Measurements from ENCODE around the gene LHPP.
A peak's percentile ranks its signal among the peaks of the same experiment; 100 is the strongest.

Gene LHPP

DNA sequence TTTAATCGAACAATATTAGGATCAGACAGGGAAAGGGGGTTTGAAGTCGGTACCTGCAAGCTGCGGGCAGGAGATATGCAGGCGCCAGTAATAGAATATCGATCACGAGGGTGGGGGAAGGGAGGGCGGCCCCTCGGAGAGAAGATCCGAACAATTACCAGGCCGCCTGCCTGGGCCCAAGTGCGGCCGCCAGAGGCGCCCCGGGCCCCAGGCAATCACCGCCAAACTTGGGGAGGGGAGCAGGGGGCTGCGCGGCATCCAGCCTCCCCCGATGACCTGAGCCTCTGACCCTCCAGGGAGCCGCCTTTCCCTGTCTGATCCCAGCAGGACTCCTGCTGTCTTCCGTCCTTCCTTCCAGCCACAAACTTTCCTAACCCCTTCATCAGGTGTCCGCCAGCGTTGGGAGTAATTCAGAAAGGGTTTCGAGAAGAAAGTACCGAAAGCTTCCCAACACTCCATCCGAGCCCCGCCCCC is 12.9 kb upstream of the LHPP start:
- H3K79me1 ChIP-seq (replicated peaks; ENCODE audit: low read length, poor library complexity, severe bottlenecking): no peaks in the 10 kb centered on the region
- no peak overlapping the region for H2BK120ac ChIP-seq (ENCODE audit: low read depth, low read length)
- H3K9ac ChIP-seq (ENCODE audit: low read length): no peak overlapping the region
- no peak overlapping the region for H2AK5ac ChIP-seq (ENCODE audit: low read length, severe bottlenecking)
- H4K91ac ChIP-seq (ENCODE audit: low read length): no peak overlapping the region
- H3K27me3 ChIP-seq (ENCODE audit: control insufficient read depth in 1 of 2, insufficient read depth in 1 of 2, low read length in 2 of 2): peaks cover 89 to 91% of the 10 kb centered on the region in 2 experiments
- H3K18ac ChIP-seq (ENCODE audit: low read depth in 1 of 2, low read length in 2 of 2): no peak overlapping the region
- under 1% methylated on average over 23 of the region's 26 CpGs for WGBS
- H2BK12ac ChIP-seq (ENCODE audit: low read length in 2 of 2): no peak overlapping the region
- peak overlapping the region; percentile 6 for H3K4me2 ChIP-seq (ENCODE audit: low read length, poor library complexity, severe bottlenecking)
- H3K36me3 ChIP-seq (ENCODE audit: control insufficient read depth in 1 of 2, insufficient read depth in 2 of 2, low read depth in 1 of 2, low read length in 2 of 2): no peaks in the 10 kb centered on the region
- peaks cover 27% of the 10 kb centered on the region for H3K4me1 ChIP-seq (ENCODE audit: control insufficient read depth, insufficient read depth, low read depth, low read length)
- no peak overlapping the region for H2BK5ac ChIP-seq (ENCODE audit: low read depth, low read length, poor library complexity, severe bottlenecking)
- DNase-seq: no peak
- H3K27ac ChIP-seq (ENCODE audit: low read length, poor library complexity, severe bottlenecking): no peak overlapping the region
- no peaks in the 10 kb centered on the region for H3K9me3 ChIP-seq (ENCODE audit: control insufficient read depth, low read length)
- H3K23ac ChIP-seq (ENCODE audit: low read length in 2 of 2): no peak overlapping the region
- no peak overlapping the region for H3K4ac ChIP-seq (ENCODE audit: low read depth in 1 of 2, low read length in 2 of 2)
- no peak overlapping the region for H4K8ac ChIP-seq (ENCODE audit: low read length)
- H2AFZ ChIP-seq (ENCODE audit: low read depth, low read length): no peak overlapping the region
- peak overlapping the region in 1 of 2 experiments; percentile 28 for H3K4me3 ChIP-seq (ENCODE audit: insufficient read depth in 1 of 2, low read depth in 1 of 2, low read length in 2 of 2)
- peak overlapping the region in 1 of 2 experiments; percentile 39 for H3K14ac ChIP-seq (ENCODE audit: low read length in 2 of 2)
- no peak overlapping the region for H2BK15ac ChIP-seq (ENCODE audit: low read depth, poor library complexity, severe bottlenecking)

DNA sequence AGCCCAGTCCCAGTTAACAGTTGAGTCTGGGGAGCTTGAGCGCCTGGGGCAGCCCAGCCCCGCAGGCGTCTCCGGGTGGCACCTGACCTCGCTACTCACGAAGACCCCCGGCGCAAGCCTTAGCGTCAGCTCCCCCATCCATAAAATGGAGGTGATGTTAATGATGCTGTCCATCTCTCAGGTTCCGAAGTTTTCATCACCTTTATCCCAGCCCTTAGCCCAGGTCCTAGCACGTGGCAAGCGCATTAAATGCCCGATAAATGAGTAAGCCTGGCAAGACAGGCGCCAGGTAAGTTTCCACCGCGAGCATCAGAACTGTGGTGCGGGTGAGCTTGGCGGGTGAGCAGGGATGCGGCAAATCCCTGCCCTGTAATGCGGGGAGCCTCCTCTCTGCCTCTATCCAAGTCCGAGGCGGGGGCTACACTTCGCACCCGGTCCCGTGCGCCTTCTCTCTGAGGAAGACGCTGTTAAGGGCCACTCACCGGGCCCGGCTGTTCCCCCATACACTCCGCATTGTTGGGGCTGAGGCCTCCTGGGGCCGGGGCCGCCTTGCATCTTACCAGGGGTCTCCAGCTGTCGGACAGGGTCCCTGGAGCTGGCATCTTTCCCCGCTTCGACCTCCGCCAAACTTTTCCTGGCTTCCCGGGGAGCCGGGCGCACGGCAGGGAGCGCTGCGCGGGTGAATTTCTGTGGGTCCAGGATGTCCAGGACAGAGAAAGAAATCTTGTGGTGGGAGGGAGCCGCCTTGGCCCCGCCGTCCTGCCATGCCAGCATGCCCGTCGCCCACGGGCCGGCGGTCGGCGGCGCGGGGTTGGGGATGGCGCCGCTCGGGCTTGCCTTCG is 12.2 kb upstream of the LHPP start:
- Histone ChIP-seq H3K4me2 (ENCODE audit: low read length, poor library complexity, severe bottlenecking) (peak overlapping the region; percentile 81), H3K9ac (ENCODE audit: low read length) (no peak overlapping the region), H2BK5ac (ENCODE audit: low read depth, low read length, poor library complexity, severe bottlenecking) (no peak overlapping the region), H4K8ac (ENCODE audit: low read length) (no peak overlapping the region), H3K23ac (ENCODE audit: low read length in 2 of 2) (no peak overlapping the region), H3K18ac (ENCODE audit: low read depth in 1 of 2, low read length in 2 of 2) (no peak overlapping the region), H3K4me3 (ENCODE audit: insufficient read depth in 1 of 2, low read depth in 1 of 2, low read length in 2 of 2) (peak overlapping the region in 1 of 2 experiments; percentile 43), H3K4ac (ENCODE audit: low read depth in 1 of 2, low read length in 2 of 2) (no peak overlapping the region), H2BK120ac (ENCODE audit: low read depth, low read length) (no peak overlapping the region), H2AFZ (ENCODE audit: low read depth, low read length) (no peak overlapping the region), H3K4me1 (ENCODE audit: control insufficient read depth, insufficient read depth, low read depth, low read length) (peaks cover 27% of the 10 kb centered on the region), H4K91ac (ENCODE audit: low read length) (peak overlapping the region; percentile 34), H2BK12ac (ENCODE audit: low read length in 2 of 2) (no peak overlapping the region), H3K27me3 (ENCODE audit: control insufficient read depth in 1 of 2, insufficient read depth in 1 of 2, low read length in 2 of 2) (peaks cover 89 to 92% of the 10 kb centered on the region in 2 experiments), H2AK5ac (ENCODE audit: low read length, severe bottlenecking) (no peak overlapping the region), H3K36me3 (ENCODE audit: control insufficient read depth in 1 of 2, insufficient read depth in 2 of 2, low read depth in 1 of 2, low read length in 2 of 2) (no peaks in the 10 kb centered on the region), H3K27ac (ENCODE audit: low read length, poor library complexity, severe bottlenecking) (no peak overlapping the region), H3K79me1 (replicated peaks; ENCODE audit: low read length, poor library complexity, severe bottlenecking) (no peaks in the 10 kb centered on the region), H2BK15ac (ENCODE audit: low read depth, poor library complexity, severe bottlenecking) (no peak overlapping the region), H3K9me3 (ENCODE audit: control insufficient read depth, low read length) (no peaks in the 10 kb centered on the region), H3K14ac (ENCODE audit: low read length in 2 of 2) (no peak overlapping the region)
- no peak for DNase-seq
- WGBS: 2% methylated on average over 45 of the region's 59 CpGs

DNA sequence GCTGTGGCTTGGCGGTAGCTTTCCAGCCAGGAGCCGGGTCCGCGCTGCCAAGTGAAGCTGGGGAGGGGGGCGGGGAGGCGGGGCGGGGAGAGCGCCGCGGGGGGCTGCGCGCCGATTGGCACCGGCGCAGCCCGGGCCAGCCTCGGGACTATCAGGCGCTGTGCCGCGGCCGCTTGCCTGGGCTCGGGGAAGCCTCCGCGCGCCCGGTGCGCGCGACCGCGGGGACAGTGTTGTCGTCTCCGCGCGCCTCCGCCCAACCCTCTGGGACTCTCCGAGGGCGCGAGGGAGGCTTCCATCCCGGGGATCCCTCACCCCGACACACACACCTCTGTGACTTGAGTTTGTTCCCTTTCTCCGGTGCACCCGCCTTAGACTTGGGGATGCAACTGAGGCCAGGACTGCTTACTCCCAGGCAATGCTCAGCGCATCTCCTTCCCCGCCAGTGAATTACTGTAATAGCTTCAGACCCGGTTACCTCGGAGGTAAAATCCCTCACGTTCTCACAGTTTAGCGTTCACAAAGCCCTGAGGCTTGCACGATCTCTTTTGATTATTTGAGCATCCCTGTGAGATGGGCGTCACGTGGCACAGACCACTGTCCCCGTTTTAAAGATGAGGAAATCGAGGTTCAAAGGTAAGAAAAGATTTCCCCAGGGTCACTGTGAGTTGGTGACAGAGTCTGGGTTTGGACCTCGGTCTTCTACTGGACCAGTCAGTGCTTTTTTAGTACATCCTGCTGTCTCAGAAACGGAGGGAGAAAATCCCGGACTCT is 11.4 kb upstream of the LHPP start, which contains the start of gene NKX1-2:
TSS of gene NKX1-2 (minus strand) at position 24 of the 771 bp plus-strand sequence. CDS start 92 bp downstream, outside the sequence.
- Histone ChIP-seq H3K27ac (ENCODE audit: low read length, poor library complexity, severe bottlenecking) (no peak within 1 kb of the TSS), H3K23ac (ENCODE audit: low read length in 2 of 2) (no peak within 1 kb of the TSS), H4K91ac (ENCODE audit: low read length) (peak within 1 kb of the TSS; percentile 34), H3K4me2 (ENCODE audit: low read length, poor library complexity, severe bottlenecking) (peak within 1 kb of the TSS; percentile 85), H3K4me1 (ENCODE audit: control insufficient read depth, insufficient read depth, low read depth, low read length) (peaks cover 27% of the 10 kb centered on the region), H3K79me1 (replicated peaks; ENCODE audit: low read length, poor library complexity, severe bottlenecking) (no peaks in the 10 kb centered on the region), H2AK5ac (ENCODE audit: low read length, severe bottlenecking) (no peak within 1 kb of the TSS), H4K8ac (ENCODE audit: low read length) (no peak within 1 kb of the TSS), H3K18ac (ENCODE audit: low read depth in 1 of 2, low read length in 2 of 2) (no peak within 1 kb of the TSS), H2BK120ac (ENCODE audit: low read depth, low read length) (no peak within 1 kb of the TSS), H3K9me3 (ENCODE audit: control insufficient read depth, low read length) (no peaks in the 10 kb centered on the region), H2BK15ac (ENCODE audit: low read depth, poor library complexity, severe bottlenecking) (no peak within 1 kb of the TSS), H3K9ac (ENCODE audit: low read length) (no peak within 1 kb of the TSS), H3K36me3 (ENCODE audit: control insufficient read depth in 1 of 2, insufficient read depth in 2 of 2, low read depth in 1 of 2, low read length in 2 of 2) (no peaks in the 10 kb centered on the region), H3K4ac (ENCODE audit: low read depth in 1 of 2, low read length in 2 of 2) (no peak within 1 kb of the TSS), H2BK12ac (ENCODE audit: low read length in 2 of 2) (no peak within 1 kb of the TSS), H3K4me3 (ENCODE audit: insufficient read depth in 1 of 2, low read depth in 1 of 2, low read length in 2 of 2) (peak within 1 kb of the TSS in 1 of 2 experiments; percentile 43), H2AFZ (ENCODE audit: low read depth, low read length) (no peak within 1 kb of the TSS), H3K14ac (ENCODE audit: low read length in 2 of 2) (peak within 1 kb of the TSS in 1 of 2 experiments; percentile 39), H2BK5ac (ENCODE audit: low read depth, low read length, poor library complexity, severe bottlenecking) (no peak within 1 kb of the TSS), H3K27me3 (ENCODE audit: control insufficient read depth in 1 of 2, insufficient read depth in 1 of 2, low read length in 2 of 2) (peaks cover 88 to 91% of the 10 kb centered on the region in 2 experiments)
- WGBS: 7% methylated on average over 40 of the region's 57 CpGs
- no peak for DNase-seq

DNA sequence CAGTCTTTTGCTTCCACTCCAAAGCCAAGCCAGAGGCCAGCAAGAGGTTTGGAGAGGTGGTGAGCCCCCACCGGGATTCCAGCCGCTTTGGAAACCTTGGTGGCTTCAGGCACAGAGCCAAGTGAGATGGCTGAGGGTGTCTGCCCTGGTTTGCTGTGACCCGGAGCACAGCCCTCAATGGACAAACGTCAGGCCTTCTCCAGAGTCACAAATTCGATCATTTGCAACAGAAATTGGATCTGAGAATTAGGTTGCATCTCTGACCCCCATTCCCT is 10.9 kb upstream of the LHPP start:
- H3K9me3 ChIP-seq (ENCODE audit: control insufficient read depth, low read length): no peaks in the 10 kb centered on the region
- WGBS: 24% methylated on average over 3 of the region's 5 CpGs
- no peak overlapping the region for H2AFZ ChIP-seq (ENCODE audit: low read depth, low read length)
- no peak overlapping the region for H2AK5ac ChIP-seq (ENCODE audit: low read length, severe bottlenecking)
- H3K14ac ChIP-seq (ENCODE audit: low read length in 2 of 2): no peak overlapping the region
- no peak overlapping the region for H2BK120ac ChIP-seq (ENCODE audit: low read depth, low read length)
- H3K4me1 ChIP-seq (ENCODE audit: control insufficient read depth, insufficient read depth, low read depth, low read length): peaks cover 27% of the 10 kb centered on the region
- no peak for DNase-seq
- no peak overlapping the region for H4K8ac ChIP-seq (ENCODE audit: low read length)
- no peak overlapping the region for H2BK15ac ChIP-seq (ENCODE audit: low read depth, poor library complexity, severe bottlenecking)
- no peak overlapping the region for H2BK5ac ChIP-seq (ENCODE audit: low read depth, low read length, poor library complexity, severe bottlenecking)
- H3K27me3 ChIP-seq (ENCODE audit: control insufficient read depth in 1 of 2, insufficient read depth in 1 of 2, low read length in 2 of 2): peaks cover 89 to 91% of the 10 kb centered on the region in 2 experiments
- H3K79me1 ChIP-seq (replicated peaks; ENCODE audit: low read length, poor library complexity, severe bottlenecking): no peaks in the 10 kb centered on the region
- no peak overlapping the region for H3K4me2 ChIP-seq (ENCODE audit: low read length, poor library complexity, severe bottlenecking)
- H3K23ac ChIP-seq (ENCODE audit: low read length in 2 of 2): no peak overlapping the region
- H3K27ac ChIP-seq (ENCODE audit: low read length, poor library complexity, severe bottlenecking): no peak overlapping the region
- no peak overlapping the region for H3K18ac ChIP-seq (ENCODE audit: low read depth in 1 of 2, low read length in 2 of 2)
- no peak overlapping the region for H4K91ac ChIP-seq (ENCODE audit: low read length)
- no peak overlapping the region for H3K4me3 ChIP-seq (ENCODE audit: insufficient read depth in 1 of 2, low read depth in 1 of 2, low read length in 2 of 2)
- no peak overlapping the region for H3K9ac ChIP-seq (ENCODE audit: low read length)
- H3K36me3 ChIP-seq (ENCODE audit: control insufficient read depth in 1 of 2, insufficient read depth in 2 of 2, low read depth in 1 of 2, low read length in 2 of 2): no peaks in the 10 kb centered on the region
- no peak overlapping the region for H3K4ac ChIP-seq (ENCODE audit: low read depth in 1 of 2, low read length in 2 of 2)
- no peak overlapping the region for H2BK12ac ChIP-seq (ENCODE audit: low read length in 2 of 2)
